Hematopoietic multipotent progenitor cell treated with erythropoietin and hydrocortisone succinate and interleukin-3 and kit ligand, for 8 days (in vitro differentiated cells): ENCODE data around the gene PRKAG3.

Experiments
- DNase-seq: peaks from one replicate; pipeline ENCODE4 v3.0.0-alpha.2; 2015

PRKAG3 gene

GRCh38 chr2:218812861-218813260, 18.7 kb downstream of the PRKAG3 start:
- no peak for DNase-seq

- no peak for DNase-seq
Observed at GRCh38 chr2:218812096-218812815, 19.3 kb downstream of the PRKAG3 start.

GRCh38 chr2:218811382-218811781, 20.2 kb downstream of the PRKAG3 start:
- DNase-seq: no peak

- no peak for DNase-seq
Observed at GRCh38 chr2:218810256-218810655, 21.3 kb downstream of the PRKAG3 start.

- DNase-seq: no peak
Observed at GRCh38 chr2:218809515-218809914, 22.1 kb downstream of the PRKAG3 start.

GRCh38 chr2:218807626-218808025, 24.0 kb downstream of the PRKAG3 start:
- no peak for DNase-seq

GRCh38 chr2:218806346-218806978, 25.1 kb downstream of the PRKAG3 start:
- DNase-seq: peak; percentile 2

- no peak for DNase-seq
Observed at GRCh38 chr2:218805627-218806026, 26.0 kb downstream of the PRKAG3 start.

- no peak for DNase-seq
Observed at GRCh38 chr2:218804817-218805216, 26.8 kb downstream of the PRKAG3 start.

- DNase-seq: no peak
Observed at GRCh38 chr2:218802386-218802994, 29.1 kb downstream of the PRKAG3 start.

GRCh38 chr2:218799990-218800389, 31.6 kb downstream of the PRKAG3 start:
- DNase-seq: no peak

GRCh38 chr2:218798767-218799504, 32.7 kb downstream of the PRKAG3 start:
- DNase-seq: peak; percentile 32

- no peak for DNase-seq
Observed at GRCh38 chr2:218796691-218797090, 34.9 kb downstream of the PRKAG3 start.

- no peak for DNase-seq
Observed at GRCh38 chr2:218792433-218792832, 39.2 kb downstream of the PRKAG3 start.

GRCh38 chr2:218788529-218789255, 42.9 kb downstream of the PRKAG3 start:
- no peak for DNase-seq

- DNase-seq: no peak
Observed at GRCh38 chr2:218786133-218786532, 45.5 kb downstream of the PRKAG3 start.

GRCh38 chr2:218785103-218785502, 46.5 kb downstream of the PRKAG3 start:
- no peak for DNase-seq

- DNase-seq: no peak
Observed at GRCh38 chr2:218783688-218784087, 47.9 kb downstream of the PRKAG3 start.

GRCh38 chr2:218782528-218782844, 49.1 kb downstream of the PRKAG3 start:
- DNase-seq: no peak

- DNase-seq: no peak
Observed at GRCh38 chr2:218781691-218782527, 49.7 kb downstream of the PRKAG3 start, which contains the start of gene CYP27A1. CYP27A1 (plus strand) TSS chr2:218782147; CDS start chr2:218782183, 36 bp downstream.

GRCh38 chr2:218780851-218781690, 50.5 kb downstream of the PRKAG3 start:
- DNase-seq: peak; percentile 6
